Measurements from ENCODE around the gene KMT5C.
"Not testable (repeated sequence)": the region's sequence is repeated elsewhere in the genome, so short reads cannot be mapped to it uniquely, and the experiment has no call there.

Gene KMT5C

GRCh38 chr19:55322204-55322885, 17.3 kb upstream of the KMT5C start:
- Histone ChIP-seq H3K27me3 (ENCODE audit: insufficient read depth, low read length, poor library complexity, severe bottlenecking) (no peaks in the 10 kb centered on the region), H3K4me2 (ENCODE audit: low read depth, low read length, poor library complexity, severe bottlenecking) (no peak overlapping the region), H3F3A (ENCODE audit: low read depth) (no peaks in the 10 kb centered on the region), H3K79me2 (ENCODE audit: insufficient read depth, low read length) (no peaks in the 10 kb centered on the region), H4K20me1 (ENCODE audit: insufficient read depth, low read length, poor library complexity, severe bottlenecking) (no peaks in the 10 kb centered on the region), H2AFZ (ENCODE audit: low read length) (peak overlapping the region; percentile 4; the same call in 1 of the 2 replicates), H3K9me3 (ENCODE audit: insufficient read depth, low read depth, low read length) (no peaks in the 10 kb centered on the region), H3K36me3 (ENCODE audit: insufficient read depth, low read length) (no peaks in the 10 kb centered on the region), H3K9me2 (replicated peaks; ENCODE audit: low read depth, low read length) (no peaks in the 10 kb centered on the region), H3K4me1 (ENCODE audit: insufficient read depth, low read length, poor library complexity, severe bottlenecking) (peaks cover 12% of the 10 kb centered on the region), H3K9ac (ENCODE audit: low read depth, low read length, poor library complexity, severe bottlenecking) (no peak overlapping the region), H3K4me3 (ENCODE audit: low read length, poor library complexity, severe bottlenecking) (no peak overlapping the region)
- TF ChIP-seq, protein P1, sequence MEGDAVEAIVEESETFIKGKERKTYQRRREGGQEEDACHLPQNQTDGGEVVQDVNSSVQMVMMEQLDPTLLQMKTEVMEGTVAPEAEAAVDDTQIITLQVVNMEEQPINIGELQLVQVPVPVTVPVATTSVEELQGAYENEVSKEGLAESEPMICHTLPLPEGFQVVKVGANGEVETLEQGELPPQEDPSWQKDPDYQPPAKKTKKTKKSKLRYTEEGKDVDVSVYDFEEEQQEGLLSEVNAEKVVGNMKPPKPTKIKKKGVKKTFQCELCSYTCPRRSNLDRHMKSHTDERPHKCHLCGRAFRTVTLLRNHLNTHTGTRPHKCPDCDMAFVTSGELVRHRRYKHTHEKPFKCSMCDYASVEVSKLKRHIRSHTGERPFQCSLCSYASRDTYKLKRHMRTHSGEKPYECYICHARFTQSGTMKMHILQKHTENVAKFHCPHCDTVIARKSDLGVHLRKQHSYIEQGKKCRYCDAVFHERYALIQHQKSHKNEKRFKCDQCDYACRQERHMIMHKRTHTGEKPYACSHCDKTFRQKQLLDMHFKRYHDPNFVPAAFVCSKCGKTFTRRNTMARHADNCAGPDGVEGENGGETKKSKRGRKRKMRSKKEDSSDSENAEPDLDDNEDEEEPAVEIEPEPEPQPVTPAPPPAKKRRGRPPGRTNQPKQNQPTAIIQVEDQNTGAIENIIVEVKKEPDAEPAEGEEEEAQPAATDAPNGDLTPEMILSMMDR (conservative IDR thresholded peaks at IDR 0.05; ENCODE audit: low read length), result no peak
- TF ChIP-seq EZH2phosphoT487 (IDR thresholded peaks at IDR 0.05; ENCODE audit: borderline replicate concordance), result no peak

DNA sequence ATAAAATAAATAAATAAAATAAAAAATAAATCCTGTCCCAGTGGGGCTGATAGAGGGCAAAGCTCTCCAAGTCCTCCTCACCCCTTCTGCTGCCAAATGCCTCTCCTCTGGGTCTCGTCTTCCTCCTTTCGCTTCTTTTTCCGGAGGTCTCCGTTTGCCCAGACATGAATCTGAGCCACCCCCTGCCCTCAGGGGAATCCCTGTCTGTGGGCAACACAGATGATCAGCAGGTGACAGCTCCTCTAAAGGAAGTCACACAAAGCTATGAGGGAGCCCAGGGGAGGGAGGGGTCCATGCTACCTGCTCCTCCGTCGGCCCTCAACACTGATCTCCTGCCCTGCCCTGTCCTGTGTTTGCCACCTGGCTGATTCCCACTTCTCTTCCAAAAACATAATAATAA, 15.0 kb upstream of the KMT5C start:
- H3K4me1 ChIP-seq (ENCODE audit: insufficient read depth, low read length, poor library complexity, severe bottlenecking), result peaks cover 12% of the 10 kb centered on the region
- TF ChIP-seq, protein P1 (conservative IDR thresholded peaks at IDR 0.05; ENCODE audit: low read length), result no peak
- no peak for TF ChIP-seq EZH2phosphoT487 (IDR thresholded peaks at IDR 0.05; ENCODE audit: borderline replicate concordance)

DNA sequence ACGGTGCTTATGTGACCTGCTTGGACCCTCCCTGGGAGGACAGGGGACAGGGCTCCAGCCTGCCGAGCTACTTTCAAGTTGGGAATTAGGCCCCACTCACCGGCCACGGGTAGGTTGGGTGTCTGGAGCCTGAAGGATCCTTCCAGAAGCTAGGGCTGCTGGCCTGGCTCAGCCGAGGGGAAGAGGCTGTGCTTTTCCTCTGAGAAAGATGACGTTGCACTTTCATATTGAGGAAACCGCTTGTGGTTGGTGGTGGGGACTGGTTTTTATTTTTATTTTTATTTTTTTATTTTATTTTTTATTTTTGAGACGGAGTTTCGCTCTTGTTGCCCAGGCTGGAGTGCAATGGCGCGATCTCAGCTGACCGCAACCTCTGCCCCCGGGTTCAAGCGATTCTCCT, 14.5 kb upstream of the KMT5C start, which contains the start of gene TMEM150B:
TMEM150B (minus strand) TSS at position 170 of the 400 bp plus-strand sequence. CDS start 4,305 bp downstream, outside the sequence.
- no peaks in the 10 kb centered on the region for H3K27me3 ChIP-seq (ENCODE audit: insufficient read depth, low read length, poor library complexity, severe bottlenecking)
- peaks cover 12% of the 10 kb centered on the region for H3K4me1 ChIP-seq (ENCODE audit: insufficient read depth, low read length, poor library complexity, severe bottlenecking)
- TF ChIP-seq, protein P1 (conservative IDR thresholded peaks at IDR 0.05; ENCODE audit: low read length), result no peak
- no peak for TF ChIP-seq EZH2phosphoT487 (IDR thresholded peaks at IDR 0.05; ENCODE audit: borderline replicate concordance)
- no peaks in the 10 kb centered on the region for H4K20me1 ChIP-seq (ENCODE audit: insufficient read depth, low read length, poor library complexity, severe bottlenecking)
- H3K9ac ChIP-seq (ENCODE audit: low read depth, low read length, poor library complexity, severe bottlenecking), result no peak within 1 kb of the TSS
- H3K4me2 ChIP-seq (ENCODE audit: low read depth, low read length, poor library complexity, severe bottlenecking), result no peak within 1 kb of the TSS
- H3K36me3 ChIP-seq (ENCODE audit: insufficient read depth, low read length), result no peaks in the 10 kb centered on the region
- H3K4me3 ChIP-seq (ENCODE audit: low read length, poor library complexity, severe bottlenecking), result no peak within 1 kb of the TSS
- no peaks in the 10 kb centered on the region for H3K9me3 ChIP-seq (ENCODE audit: insufficient read depth, low read depth, low read length)
- no peaks in the 10 kb centered on the region for H3K9me2 ChIP-seq (replicated peaks; ENCODE audit: low read depth, low read length)
- no peak within 1 kb of the TSS for H2AFZ ChIP-seq (ENCODE audit: low read length)
- H3F3A ChIP-seq (ENCODE audit: low read depth), result no peaks in the 10 kb centered on the region
- H3K79me2 ChIP-seq (ENCODE audit: insufficient read depth, low read length), result no peaks in the 10 kb centered on the region

More for the DNA sequence above, 15.0 kb upstream of the KMT5C start:
- Histone ChIP-seq H3K27me3 (ENCODE audit: insufficient read depth, low read length, poor library complexity, severe bottlenecking) (no peaks in the 10 kb centered on the region), H3K9me3 (ENCODE audit: insufficient read depth, low read depth, low read length) (no peaks in the 10 kb centered on the region), H3F3A (ENCODE audit: low read depth) (no peaks in the 10 kb centered on the region), H2AFZ (ENCODE audit: low read length) (no peak overlapping the region), H3K9ac (ENCODE audit: low read depth, low read length, poor library complexity, severe bottlenecking) (no peak overlapping the region), H4K20me1 (ENCODE audit: insufficient read depth, low read length, poor library complexity, severe bottlenecking) (no peaks in the 10 kb centered on the region), H3K4me2 (ENCODE audit: low read depth, low read length, poor library complexity, severe bottlenecking) (no peak overlapping the region), H3K4me3 (ENCODE audit: low read length, poor library complexity, severe bottlenecking) (no peak overlapping the region), H3K79me2 (ENCODE audit: insufficient read depth, low read length) (no peaks in the 10 kb centered on the region), H3K36me3 (ENCODE audit: insufficient read depth, low read length) (no peaks in the 10 kb centered on the region), H3K9me2 (replicated peaks; ENCODE audit: low read depth, low read length) (no peaks in the 10 kb centered on the region)

GRCh38 chr19:55328774-55329318, 10.8 kb upstream of the KMT5C start:
- not testable (repeated sequence) for H3K4me2 ChIP-seq (ENCODE audit: low read depth, low read length, poor library complexity, severe bottlenecking); H3K4me1 ChIP-seq (ENCODE audit: insufficient read depth, low read length, poor library complexity, severe bottlenecking); H3F3A ChIP-seq (ENCODE audit: low read depth); H3K27me3 ChIP-seq (ENCODE audit: insufficient read depth, low read length, poor library complexity, severe bottlenecking); H2AFZ ChIP-seq (ENCODE audit: low read length); H3K79me2 ChIP-seq (ENCODE audit: insufficient read depth, low read length); H3K9me2 ChIP-seq (replicated peaks; ENCODE audit: low read depth, low read length); H3K4me3 ChIP-seq (ENCODE audit: low read length, poor library complexity, severe bottlenecking); H4K20me1 ChIP-seq (ENCODE audit: insufficient read depth, low read length, poor library complexity, severe bottlenecking); H3K9me3 ChIP-seq (ENCODE audit: insufficient read depth, low read depth, low read length); H3K36me3 ChIP-seq (ENCODE audit: insufficient read depth, low read length); H3K9ac ChIP-seq (ENCODE audit: low read depth, low read length, poor library complexity, severe bottlenecking)

DNA sequence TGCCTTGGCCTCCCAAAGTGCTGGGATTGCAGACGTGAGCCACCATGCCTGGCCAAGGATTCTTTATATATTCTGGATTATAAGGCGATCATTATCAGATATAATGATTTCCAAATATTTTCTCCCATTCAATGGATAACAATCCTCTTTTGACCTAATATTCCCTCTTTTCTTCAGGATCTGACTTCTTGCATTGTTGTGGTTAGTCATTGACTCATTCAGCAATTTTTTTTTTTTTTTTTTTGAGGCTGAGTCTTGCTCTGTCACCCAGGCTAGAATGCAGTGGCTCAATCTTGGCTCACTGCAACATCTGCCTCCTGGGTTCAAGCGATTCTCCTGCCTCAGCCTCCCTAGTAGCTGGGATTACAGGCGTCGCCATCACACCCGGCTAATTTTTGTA, 9.9 kb upstream of the KMT5C start:
- not testable (repeated sequence) for H3K27me3 ChIP-seq (ENCODE audit: insufficient read depth, low read length, poor library complexity, severe bottlenecking); H3K9me2 ChIP-seq (replicated peaks; ENCODE audit: low read depth, low read length); H3K4me1 ChIP-seq (ENCODE audit: insufficient read depth, low read length, poor library complexity, severe bottlenecking); H2AFZ ChIP-seq (ENCODE audit: low read length); H3F3A ChIP-seq (ENCODE audit: low read depth); H3K79me2 ChIP-seq (ENCODE audit: insufficient read depth, low read length); H3K9me3 ChIP-seq (ENCODE audit: insufficient read depth, low read depth, low read length); H3K9ac ChIP-seq (ENCODE audit: low read depth, low read length, poor library complexity, severe bottlenecking); H3K36me3 ChIP-seq (ENCODE audit: insufficient read depth, low read length); H4K20me1 ChIP-seq (ENCODE audit: insufficient read depth, low read length, poor library complexity, severe bottlenecking); H3K4me2 ChIP-seq (ENCODE audit: low read depth, low read length, poor library complexity, severe bottlenecking); H3K4me3 ChIP-seq (ENCODE audit: low read length, poor library complexity, severe bottlenecking)
